Stimulated activated CD8-positive, alpha-beta memory T cell treated with anti-CD3 and anti-CD28 coated beads, Interleukin-7, amount 100 ng/mL, for 1 hour (primary cell): ENCODE measurements around the gene NRBF2.

Experiments
- DNase-seq, 2 donors: peaks; one replicate each; pipeline ENCODE4 v3.0.0-alpha.2; 2020; ENCODE audit warnings: low read depth in 2 of 2

The NRBF2 gene

DNA sequence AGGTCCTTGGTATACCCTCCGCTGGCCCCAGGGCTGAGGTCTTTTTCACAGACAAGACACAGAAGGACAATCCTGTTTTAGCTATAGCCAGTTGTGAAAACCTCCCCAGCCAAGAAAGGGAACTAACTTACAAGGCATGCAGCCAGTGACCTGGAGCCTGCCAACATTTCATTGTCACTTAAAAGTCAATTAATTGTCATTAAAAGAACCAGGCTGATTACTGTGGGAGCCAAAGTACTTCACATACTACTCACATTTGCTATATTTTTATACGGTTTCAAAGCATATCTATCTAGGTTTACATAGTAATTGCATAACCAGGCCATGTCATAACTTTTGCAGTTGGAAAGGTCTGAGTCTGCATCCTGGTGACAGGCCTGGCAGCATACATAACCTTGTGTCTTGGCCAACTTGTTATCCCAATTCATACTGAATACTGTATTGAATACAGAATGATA is 31.1 kb downstream of the NRBF2 start:
- DNase-seq, result no peak

DNA sequence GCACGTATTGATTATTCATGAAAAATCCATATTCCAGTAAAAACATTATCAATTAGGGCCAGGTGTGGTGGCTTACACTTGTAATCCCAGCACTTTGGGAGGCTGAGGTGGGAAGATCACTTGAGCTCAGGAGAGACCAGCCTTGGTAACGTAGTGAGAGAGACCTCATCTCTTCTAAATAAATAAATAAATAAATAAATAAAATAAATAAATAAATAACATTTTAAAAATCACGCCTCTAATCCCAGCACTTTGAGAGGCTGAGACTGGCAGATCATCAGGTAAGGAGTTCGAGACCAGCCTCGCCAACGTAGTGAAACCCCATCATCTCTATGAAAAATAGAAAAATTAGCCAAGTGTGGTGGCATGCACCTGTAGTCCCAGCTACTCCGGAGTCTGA is 32.1 kb downstream of the NRBF2 start:
- DNase-seq, result no peak

DNA sequence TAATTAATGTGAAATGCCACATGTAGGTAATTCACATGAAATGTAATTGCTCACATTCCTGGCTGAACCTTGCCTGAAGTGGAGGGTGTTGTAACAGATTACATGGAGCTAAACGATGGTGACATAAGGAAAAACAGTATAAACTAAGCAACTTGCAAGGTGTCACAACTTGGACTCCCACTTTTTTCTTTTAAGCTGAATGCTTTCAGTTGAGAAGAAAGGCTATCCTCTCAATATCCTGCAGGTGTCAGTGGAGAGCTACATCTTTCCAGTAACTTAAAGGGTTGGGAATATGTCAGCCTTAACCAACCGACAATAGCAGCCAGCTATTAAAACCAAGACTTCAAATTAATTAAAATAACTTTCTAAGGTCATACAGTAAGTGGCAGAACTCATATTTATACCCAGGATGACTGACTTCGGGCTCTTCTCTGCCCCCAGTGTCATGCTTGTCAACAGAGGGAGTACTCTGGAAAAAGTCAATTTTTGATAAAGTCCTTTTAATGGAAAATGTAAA is 33.7 kb downstream of the NRBF2 start:
- no peak for DNase-seq

DNA sequence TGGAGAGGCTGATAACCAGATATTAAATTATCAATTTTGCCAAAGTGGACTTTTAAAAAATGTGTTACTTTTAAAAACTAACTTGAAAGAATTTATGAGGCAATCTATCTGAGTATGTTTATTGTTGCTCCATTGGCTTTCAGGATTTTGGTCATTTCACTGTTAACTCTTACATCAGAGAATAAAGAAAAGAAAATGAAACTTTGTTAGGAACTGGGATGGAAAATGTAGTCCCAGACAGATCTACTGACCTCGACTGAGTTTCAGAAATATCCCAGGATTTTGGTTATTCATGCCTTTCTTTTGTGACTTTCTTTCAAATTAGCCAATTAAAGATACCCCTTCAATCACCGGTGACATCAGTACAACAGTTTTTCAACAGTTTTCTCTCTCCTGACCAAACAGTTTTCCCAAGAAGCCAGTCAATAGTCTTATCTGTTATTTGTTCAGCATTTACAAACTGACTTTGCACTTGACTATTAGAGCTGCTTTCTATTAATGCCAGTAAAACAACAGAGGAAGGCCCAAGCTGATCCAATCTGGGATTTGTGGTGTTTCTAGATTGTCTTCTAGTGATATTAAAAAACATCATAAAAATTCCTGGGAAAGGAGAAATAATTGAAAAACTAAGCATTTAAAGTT is 35.8 kb downstream of the NRBF2 start:
- no peak for DNase-seq

DNA sequence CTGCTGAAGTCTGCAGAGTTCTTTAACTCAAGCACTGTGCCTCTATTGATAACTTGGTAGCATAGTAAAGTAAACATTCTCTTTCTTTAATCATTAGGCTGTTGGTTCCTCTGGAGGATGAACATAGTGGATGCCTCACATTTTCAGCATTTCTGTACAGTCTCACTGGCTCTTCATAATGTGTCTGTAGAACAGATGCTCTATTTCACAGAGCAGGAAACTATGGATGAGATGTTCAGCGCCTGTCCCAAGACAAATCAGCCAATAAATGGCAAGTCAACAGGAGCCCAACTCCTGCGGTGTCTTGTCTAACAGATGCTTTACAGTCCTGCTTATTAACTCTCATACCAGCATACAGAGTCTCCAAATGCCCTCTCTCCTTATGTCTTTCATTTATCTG is 36.5 kb downstream of the NRBF2 start:
- DNase-seq, result no peak

DNA sequence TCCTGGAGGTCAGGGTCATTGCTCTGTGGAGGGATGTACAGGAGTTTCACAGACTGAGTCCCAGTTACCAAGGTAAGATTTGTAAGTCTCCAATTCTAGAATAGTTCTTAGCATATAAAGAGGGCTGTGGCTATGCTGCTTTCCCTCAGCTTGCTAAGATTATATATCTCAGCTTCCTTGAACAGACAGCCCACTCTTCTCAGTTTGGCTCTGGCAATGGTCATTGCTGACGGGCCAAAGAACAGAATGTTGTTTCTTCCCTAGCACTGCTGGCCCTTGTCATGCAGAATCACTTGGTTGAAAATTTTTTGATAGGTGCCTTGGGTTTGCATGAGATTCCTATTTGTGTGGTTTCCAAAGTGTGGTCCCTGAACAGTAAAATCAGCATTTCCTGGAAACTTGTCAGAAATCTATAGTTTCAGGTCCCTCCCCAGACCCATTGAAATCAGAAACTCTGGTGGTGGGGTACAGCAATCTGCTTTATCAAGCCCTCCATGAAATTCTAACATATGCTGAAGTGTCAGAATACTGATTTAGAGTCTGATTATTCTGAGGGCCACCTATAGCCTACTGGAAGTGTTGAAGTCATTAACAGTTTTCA is 38.2 kb downstream of the NRBF2 start:
- DNase-seq, result no peak

DNA sequence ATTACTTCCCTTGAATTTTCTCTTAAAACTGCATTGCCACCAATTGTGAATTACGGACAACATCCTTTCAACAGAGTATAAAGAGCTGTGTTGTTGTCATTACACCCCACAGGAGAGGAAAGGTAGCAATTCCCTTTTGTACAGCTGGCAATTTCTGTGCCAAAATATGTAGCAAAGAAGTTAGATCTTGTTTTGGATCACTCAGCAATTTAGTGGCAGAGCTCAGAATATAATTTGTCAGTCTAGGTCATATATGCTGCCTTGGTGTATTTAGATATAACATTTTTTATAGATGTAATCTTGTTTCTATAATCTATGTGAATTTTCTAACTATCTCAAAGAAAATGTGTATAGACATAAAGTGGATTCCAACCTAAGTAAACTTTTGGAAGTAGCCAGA is 38.8 kb downstream of the NRBF2 start:
- no peak for DNase-seq

DNA sequence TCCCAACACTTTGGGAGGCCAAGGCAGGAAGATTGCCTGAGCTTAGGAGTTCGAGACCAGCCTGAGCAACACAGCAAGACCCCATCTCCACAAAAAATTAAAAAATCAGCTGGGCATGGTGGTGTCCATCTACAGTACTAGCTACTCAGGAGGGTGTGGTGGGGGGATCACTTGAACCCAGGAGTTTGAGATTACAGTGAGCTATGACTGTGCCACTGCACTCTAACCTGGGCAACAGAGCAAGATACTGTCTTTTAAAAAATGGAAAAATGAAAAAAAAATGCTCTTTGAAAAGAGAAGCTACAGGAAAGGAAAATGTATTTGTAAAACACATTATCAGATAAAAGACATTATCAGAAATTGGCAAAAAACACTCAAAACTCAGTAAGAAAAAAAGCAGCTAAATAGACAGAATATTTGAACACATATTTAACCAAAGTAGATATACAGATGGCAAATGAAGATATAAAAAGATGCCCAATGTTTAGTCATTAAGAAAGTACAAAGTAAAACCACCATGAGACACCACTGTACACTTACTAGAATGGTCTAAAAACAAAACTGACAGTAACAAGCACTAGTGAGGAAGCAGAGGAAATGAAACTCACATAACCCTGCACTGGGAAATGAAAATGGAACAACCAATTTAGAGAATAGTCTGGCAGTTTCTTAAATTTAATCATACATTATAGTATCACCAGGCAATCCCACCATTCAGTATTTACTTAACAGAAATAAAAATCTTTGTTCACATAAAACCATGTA is 40.5 kb downstream of the NRBF2 start:
- no peak for DNase-seq

DNA sequence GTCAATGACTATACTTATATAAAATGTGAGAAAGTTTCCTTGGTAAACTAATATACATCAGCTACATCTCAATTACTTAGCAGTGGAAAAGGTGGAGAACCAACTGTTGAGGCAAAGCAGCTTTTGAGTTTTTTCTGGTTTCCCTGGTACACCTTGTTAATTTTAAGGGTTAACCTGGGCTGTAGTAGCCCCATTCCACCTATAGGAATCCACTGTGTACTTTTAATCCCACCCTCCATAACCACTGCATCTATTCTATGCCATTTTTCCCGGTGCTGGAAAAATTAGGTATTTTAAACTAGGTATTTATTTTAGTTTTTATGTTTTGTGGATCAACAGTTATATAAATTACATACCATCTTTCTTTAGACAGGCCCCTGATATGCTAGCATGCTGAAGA is 42.4 kb downstream of the NRBF2 start:
- DNase-seq, result no peak

DNA sequence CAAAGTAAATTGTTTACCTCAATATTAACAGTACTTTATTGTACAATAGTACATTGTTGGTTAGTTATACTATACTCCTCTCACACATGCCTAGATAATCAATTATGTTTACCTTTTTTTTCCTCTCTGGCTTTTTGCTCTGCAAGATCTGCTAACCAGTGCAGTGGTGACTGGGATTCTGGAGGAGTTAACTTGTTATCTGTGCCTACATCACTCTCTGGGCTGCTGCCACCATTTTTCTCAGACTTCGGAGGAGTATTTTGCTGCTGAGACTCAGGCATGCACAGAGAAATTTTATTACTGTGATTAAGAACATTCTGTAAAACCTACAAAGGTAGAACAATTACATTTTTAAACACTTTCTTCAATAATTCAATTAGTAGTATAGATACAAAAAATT is 59.7 kb downstream of the NRBF2 start:
- DNase-seq, result no peak

DNA sequence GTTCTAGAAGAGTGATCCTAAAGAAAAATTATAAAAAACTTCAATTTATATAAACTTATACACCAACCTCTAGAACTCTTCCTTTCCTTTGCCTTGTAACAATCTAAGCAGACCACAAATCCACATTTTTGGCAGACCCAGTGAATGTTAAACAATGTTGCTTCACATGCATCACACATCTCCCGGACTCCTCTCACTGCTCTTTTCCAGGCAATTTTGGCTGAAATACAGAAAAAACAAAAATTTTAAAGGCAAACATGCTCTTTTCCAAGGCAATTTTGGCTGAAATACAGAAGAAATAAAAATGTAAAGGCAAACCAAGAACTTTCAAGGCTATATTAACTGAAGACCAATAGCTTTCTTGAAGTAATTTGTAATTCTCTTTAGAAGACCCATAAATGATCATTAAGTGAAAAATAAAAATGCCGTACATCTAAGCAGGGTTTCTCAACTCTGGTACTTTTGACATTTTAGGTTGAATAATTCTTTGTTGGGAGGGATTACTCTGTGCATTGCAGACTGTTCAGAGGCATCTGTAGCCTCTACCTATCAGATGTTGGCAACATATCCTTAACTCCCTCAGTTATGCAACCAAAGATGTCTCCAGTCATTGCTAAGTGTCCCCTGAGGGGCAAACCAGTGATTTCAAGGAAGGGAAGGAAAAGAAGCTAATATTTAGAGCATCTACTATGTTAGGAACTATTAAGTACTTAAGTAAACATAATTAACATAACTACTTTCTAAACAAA is 64.4 kb downstream of the NRBF2 start:
- no peak for DNase-seq

DNA sequence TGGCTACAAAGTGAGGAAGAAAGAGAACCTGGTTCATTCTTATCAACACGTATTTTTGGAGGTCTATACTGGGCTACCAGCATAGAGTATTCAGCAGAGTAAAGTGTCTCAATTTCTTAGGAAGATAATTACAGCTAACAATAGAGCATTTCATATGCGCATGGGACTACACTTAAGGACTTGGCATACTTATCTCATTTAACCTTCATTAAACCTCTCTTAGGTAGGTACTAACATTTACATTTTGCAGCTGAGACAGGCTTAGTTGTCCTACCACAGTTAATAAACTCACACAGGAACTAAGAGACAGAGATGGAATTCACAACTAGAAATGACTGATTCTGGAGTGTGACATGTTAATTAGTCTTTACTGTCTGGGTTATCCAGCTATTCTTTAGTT is 66.6 kb downstream of the NRBF2 start:
- DNase-seq, result no peak

DNA sequence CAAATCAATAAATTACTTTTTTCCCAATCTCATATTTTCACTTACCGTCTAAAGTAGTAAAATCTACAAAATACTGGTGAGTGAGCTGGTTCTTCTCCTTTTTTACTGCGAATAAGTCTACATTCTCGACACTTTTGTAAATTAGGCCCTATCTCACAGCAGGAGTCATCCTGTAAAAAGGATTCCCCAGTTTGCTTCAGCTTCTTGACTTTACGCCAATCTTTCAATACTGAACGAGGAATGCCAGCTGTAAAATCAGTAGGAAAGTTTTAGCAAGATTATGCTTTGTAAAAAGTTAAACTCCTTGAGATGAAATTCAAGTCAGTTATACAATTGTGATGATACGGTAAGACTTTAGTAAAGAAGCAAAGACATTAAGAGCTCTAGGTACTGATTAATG is 67.3 kb downstream of the NRBF2 start:
- DNase-seq, result no peak

DNA sequence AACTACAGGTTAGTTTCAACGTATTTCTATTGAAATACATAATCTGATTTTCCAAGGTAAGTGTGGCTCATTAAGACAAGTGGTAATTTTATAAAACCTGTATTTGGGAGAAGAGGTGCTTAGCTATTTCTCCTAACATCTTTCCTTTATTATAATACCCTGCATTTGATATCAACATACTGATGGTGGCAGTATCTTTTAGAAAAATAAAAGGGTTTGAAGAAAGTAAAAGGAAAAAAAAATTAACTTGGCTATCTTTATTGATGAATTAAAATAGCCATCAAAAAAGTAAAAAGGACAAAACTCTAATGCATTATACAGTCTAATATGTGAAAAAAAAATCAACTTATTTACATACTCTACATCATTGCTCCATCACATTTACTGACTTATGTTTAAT is 68.0 kb downstream of the NRBF2 start:
- no peak for DNase-seq
